Ectodermal cell (in vitro differentiated cells): ENCODE data around the gene SMAD6.

Source experiments
- H3K27ac ChIP-seq: 2 replicates; pipeline ENCODE4 v1.7.0; 2013; ENCODE audit warnings: mild to moderate bottlenecking, low read depth, low read length; ENCODE audit not compliant: insufficient read depth, poor library complexity, severe bottlenecking
- H3K27me3 ChIP-seq: 2 replicates; pipeline ENCODE4 v1.7.0; 2013; ENCODE audit warnings: mild to moderate bottlenecking, low read length; ENCODE audit not compliant: insufficient read depth, control insufficient read depth, poor library complexity, severe bottlenecking
- H3K36me3 ChIP-seq: one replicate; pipeline ENCODE4 v1.7.0; 2013; ENCODE audit warnings: low read length; ENCODE audit not compliant: control insufficient read depth, insufficient read depth
- H3K4me1 ChIP-seq: one replicate; pipeline ENCODE4 v1.7.0; 2013; ENCODE audit warnings: low read length; ENCODE audit not compliant: control insufficient read depth, insufficient read depth
- H3K4me3 ChIP-seq: 2 replicates; pipeline ENCODE4 v1.7.0; 2013; ENCODE audit warnings: low read depth, low read length, control low read depth; ENCODE audit not compliant: insufficient read depth
- H3K9me3 ChIP-seq: 2 replicates; pipeline ENCODE4 v1.7.0; 2013; ENCODE audit warnings: mild to moderate bottlenecking, low read length, moderate library complexity; ENCODE audit not compliant: control insufficient read depth
- WGBS, 2 experiments: methylation state at CpG; one replicate each; pipeline ENCODE4 v1.1.7; 2013; ENCODE audit warnings: missing lambda C conversion rate in 2 of 2; 5-methylcytosine and 5-hydroxymethylcytosine counted together

Gene SMAD6

DNA sequence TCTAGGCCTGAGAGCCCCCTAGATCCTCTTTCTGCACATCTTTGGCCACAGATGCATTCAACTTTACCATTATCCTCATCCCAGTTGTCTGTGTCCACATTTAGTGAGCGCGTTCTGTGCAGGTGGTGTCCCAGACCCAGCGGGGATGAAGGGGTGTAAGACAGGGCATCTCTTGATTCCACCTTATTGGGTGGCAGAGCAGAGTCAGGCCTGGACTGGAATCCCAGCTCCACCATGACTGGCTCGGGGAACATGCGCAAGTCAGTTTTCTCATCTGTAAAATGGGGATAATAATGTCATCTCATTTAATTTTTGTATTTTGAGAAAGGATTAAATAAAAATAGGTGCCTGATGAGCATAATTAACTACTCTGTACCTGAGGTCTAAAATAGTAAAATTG, 7.8 kb downstream of the SMAD6 start:
- no peak overlapping the region for H3K4me3 ChIP-seq
- 96 to 97% methylated on average over 5 of the region's 5 CpGs for WGBS, 2 experiments
- no peaks in the 10 kb centered on the region for H3K9me3 ChIP-seq
- H3K4me1 ChIP-seq = peaks cover 32% of the 10 kb centered on the region
- no peaks in the 10 kb centered on the region for H3K36me3 ChIP-seq
- peaks cover 3% of the 10 kb centered on the region for H3K27me3 ChIP-seq
- H3K27ac ChIP-seq = no peak overlapping the region

GRCh38 chr15:66711260-66711659, 9.2 kb downstream of the SMAD6 start:
- Histone ChIP-seq H3K4me1 (peaks cover 36% of the 10 kb centered on the region), H3K9me3 (no peaks in the 10 kb centered on the region), H3K27ac (no peak overlapping the region), H3K27me3 (no peaks in the 10 kb centered on the region), H3K36me3 (no peaks in the 10 kb centered on the region), H3K4me3 (no peak overlapping the region)
- 43 to 68% methylated on average over 1 to 2 of the region's 2 CpGs for WGBS, 2 experiments

DNA sequence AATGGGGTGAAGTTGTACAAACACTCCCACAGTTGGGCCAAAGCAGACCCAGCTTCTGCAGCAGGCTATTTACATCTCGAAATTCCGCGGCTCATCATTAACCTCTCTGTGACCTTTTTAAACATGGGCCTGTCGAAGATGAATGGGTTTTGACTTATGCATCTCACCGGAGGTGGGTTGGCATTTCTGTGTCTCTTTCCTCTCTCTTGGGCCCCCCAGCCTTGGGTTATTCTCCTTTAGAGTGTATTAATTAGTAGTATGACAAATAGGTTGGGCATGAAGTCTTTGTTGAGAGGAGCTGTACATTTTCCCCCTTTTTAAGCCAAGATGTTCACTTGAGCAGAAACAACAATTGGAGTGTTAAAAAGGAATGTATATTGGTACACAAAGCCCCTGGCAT, 9.8 kb downstream of the SMAD6 start:
- H3K4me1 ChIP-seq = peaks cover 33% of the 10 kb centered on the region
- no peak overlapping the region for H3K4me3 ChIP-seq
- no peaks in the 10 kb centered on the region for H3K27me3 ChIP-seq
- no peak overlapping the region for H3K27ac ChIP-seq
- no peaks in the 10 kb centered on the region for H3K9me3 ChIP-seq
- WGBS, 2 experiments = 84 to 87% methylated on average over 5 of the region's 5 CpGs
- peaks cover 4% of the 10 kb centered on the region for H3K36me3 ChIP-seq

GRCh38 chr15:66713843-66714508, 11.9 kb downstream of the SMAD6 start:
- Histone ChIP-seq H3K9me3 (no peaks in the 10 kb centered on the region), H3K4me1 (peaks cover 22% of the 10 kb centered on the region), H3K36me3 (peaks cover 7% of the 10 kb centered on the region), H3K27ac (no peak overlapping the region), H3K27me3 (no peaks in the 10 kb centered on the region), H3K4me3 (no peak overlapping the region)
- 89 to 92% methylated on average over 8 of the region's 8 CpGs for WGBS, 2 experiments

- 94 to 95% methylated on average over 6 of the region's 6 CpGs for WGBS, 2 experiments
- Histone ChIP-seq H3K27me3 (no peaks in the 10 kb centered on the region), H3K4me3 (no peak overlapping the region), H3K27ac (no peak overlapping the region), H3K9me3 (no peaks in the 10 kb centered on the region), H3K36me3 (peaks cover 7% of the 10 kb centered on the region), H3K4me1 (peaks cover 22% of the 10 kb centered on the region)
Observed at GRCh38 chr15:66714543-66714981, 12.5 kb downstream of the SMAD6 start.

DNA sequence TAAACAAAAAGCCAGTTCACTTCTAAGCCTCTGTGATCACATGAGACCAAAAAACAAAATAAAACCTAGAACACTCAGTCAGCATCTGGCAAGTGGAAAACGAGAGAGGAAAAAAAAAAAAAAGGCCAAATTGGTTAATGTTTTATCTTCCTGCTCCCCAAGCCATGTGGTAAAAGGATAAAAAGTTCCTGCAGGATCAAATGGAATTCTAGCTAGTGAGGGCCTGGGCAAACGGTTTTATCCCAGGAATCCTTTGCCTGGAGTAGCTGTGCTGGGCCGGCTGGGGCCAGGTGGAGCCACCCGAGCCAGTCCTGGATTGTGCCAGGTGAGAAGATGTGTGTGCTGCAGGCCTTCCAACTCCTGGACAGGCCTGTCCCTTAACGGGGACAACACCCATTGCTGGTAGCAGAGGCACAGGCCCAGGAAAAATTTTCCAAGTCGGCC, 13.2 kb downstream of the SMAD6 start:
- 71% methylated on average over 6 of the region's 6 CpGs for WGBS, 2 experiments
- no peak overlapping the region for H3K27ac ChIP-seq
- H3K4me3 ChIP-seq = no peak overlapping the region
- H3K9me3 ChIP-seq = no peaks in the 10 kb centered on the region
- peaks cover 7% of the 10 kb centered on the region for H3K36me3 ChIP-seq
- H3K4me1 ChIP-seq = peaks cover 22% of the 10 kb centered on the region
- no peaks in the 10 kb centered on the region for H3K27me3 ChIP-seq

DNA sequence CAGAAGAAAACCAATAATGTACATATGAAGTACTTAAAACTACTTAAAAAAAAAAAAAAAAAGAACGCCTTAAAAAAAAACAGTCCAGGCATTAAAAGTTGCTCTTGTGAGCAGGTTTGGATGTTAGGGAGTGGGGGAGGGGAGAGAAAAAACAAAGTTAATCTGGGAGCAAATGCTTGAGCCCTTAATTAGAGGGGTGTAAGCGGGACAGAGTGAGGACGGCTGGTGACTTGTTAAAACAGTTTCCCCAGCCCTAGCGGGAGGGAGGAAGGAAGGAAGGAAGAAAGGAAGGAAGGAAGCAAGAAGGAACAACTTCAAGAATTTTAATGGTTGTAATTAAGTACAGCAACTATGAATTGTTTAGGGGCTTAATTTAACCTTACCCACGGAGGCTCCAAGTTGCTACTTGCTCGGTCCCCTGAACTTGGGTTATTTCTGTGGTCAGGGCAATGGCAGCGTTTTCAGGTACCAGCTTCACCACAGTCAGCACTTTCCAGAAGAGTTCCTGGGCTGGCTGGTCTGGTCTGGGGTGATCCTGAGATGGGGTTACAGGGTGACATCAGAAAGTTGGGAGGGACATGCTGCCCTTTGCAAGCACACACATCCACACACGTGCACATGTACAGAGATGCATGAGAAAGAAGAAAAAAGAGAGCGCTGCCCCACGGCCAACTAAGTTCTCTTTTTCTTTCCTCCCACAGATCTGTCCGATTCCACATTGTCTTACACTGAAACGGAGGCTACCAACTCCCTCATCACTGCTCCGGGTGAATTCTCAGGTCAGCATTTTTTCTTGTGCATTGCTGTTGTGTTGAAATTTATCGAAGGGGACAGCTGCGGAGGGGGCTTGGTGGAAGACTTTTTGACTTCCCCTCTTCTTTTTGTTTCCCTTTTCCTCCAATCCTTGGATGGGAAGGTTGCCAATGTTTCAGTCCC, 14.0 kb downstream of the SMAD6 start:
- peaks cover 22% of the 10 kb centered on the region for H3K4me1 ChIP-seq
- no peaks in the 10 kb centered on the region for H3K27me3 ChIP-seq
- 85 to 88% methylated on average over 15 of the region's 15 CpGs for WGBS, 2 experiments
- H3K4me3 ChIP-seq = no peak overlapping the region
- H3K27ac ChIP-seq = no peak overlapping the region
- H3K36me3 ChIP-seq = peaks cover 7% of the 10 kb centered on the region
- H3K9me3 ChIP-seq = no peaks in the 10 kb centered on the region

GRCh38 chr15:66716656-66717020, 14.6 kb downstream of the SMAD6 start:
- H3K4me3 ChIP-seq = no peak overlapping the region
- H3K4me1 ChIP-seq = peaks cover 20% of the 10 kb centered on the region
- H3K27me3 ChIP-seq = no peaks in the 10 kb centered on the region
- H3K27ac ChIP-seq = no peak overlapping the region
- 71 to 76% methylated on average over 4 of the region's 4 CpGs for WGBS, 2 experiments
- peaks cover 7% of the 10 kb centered on the region for H3K36me3 ChIP-seq
- H3K9me3 ChIP-seq = no peaks in the 10 kb centered on the region

DNA sequence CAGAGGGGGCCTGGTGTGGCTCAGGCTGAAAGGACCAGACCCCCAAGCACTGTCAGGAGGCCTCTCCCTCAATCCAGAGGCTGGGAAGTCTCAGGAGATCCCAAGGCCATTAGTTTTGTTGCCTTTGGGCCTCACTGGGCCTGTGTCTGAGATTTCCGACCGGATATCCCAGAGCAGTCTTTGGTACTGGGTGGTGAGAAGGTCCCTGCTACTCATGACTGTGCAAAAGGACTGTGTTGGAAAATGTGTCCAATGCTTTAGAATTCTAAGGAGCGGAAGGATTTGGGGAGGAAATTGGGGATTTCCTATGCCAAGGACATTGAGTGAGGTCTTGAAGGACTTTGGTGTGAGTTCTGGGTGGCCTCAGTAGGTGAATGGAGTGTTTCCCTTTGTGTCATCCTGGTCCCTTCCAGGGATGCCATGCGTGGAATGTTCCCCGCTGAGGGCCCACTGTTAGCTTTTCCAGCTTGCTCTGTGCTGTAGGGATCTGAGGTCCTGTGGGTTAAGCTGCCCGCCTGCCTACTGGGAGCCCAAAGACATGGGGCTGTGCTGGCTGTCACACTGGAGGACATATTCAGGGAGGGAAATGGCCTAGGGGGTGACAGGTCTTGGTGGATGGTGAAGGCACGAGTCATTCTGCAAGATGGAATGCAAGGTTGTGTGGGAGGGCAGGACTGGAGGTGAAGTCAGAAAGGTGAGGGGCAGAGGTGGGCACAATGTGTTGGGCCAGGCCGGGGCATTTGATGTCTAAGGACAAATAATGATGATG, 16.4 kb downstream of the SMAD6 start:
- H3K9me3 ChIP-seq = no peaks in the 10 kb centered on the region
- peaks cover 18% of the 10 kb centered on the region for H3K4me1 ChIP-seq
- H3K27me3 ChIP-seq = no peaks in the 10 kb centered on the region
- no peak overlapping the region for H3K4me3 ChIP-seq
- H3K36me3 ChIP-seq = peaks cover 7% of the 10 kb centered on the region
- no peak overlapping the region for H3K27ac ChIP-seq
- WGBS, 2 experiments = 92 to 93% methylated on average over 8 of the region's 8 CpGs

DNA sequence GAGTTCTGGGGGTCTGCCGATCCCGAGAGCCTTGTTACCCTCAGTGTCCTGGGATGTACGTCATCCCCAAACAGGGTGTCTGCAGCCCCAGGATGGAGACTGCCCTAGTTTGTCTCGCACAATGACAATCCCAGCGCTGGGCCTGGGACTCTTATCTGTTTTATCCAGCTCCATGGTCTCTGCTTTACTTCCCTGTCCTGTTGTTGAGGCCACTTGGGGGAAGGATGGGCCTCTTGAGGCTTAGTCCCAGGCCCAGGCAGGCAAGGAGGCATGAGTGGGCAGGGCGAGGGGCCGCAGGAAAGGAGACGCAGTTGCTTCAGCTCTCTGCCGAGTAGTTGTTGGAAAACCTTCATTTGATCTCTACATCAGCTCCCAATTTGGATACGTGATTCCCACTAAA, 17.4 kb downstream of the SMAD6 start:
- peaks cover 13% of the 10 kb centered on the region for H3K4me1 ChIP-seq
- H3K27ac ChIP-seq = no peak overlapping the region
- H3K4me3 ChIP-seq = no peak overlapping the region
- H3K9me3 ChIP-seq = no peaks in the 10 kb centered on the region
- H3K27me3 ChIP-seq = no peaks in the 10 kb centered on the region
- WGBS, 2 experiments = 89 to 90% methylated on average over 10 of the region's 10 CpGs
- peaks cover 7% of the 10 kb centered on the region for H3K36me3 ChIP-seq
